Vagina (tissue), 2 donors: ENCODE results near the gene ITGAL.

Source experiments
- POLR2A ChIP-seq, 2 donors: fragments of 450-650 bp; IDR thresholded peaks; one replicate each; pipeline ENCODE4 v1.6.1; 2017; ENCODE audit warnings: antibody characterized with exemption in 2 of 2, mild to moderate bottlenecking in 2 of 2, moderate library complexity in 2 of 2
- POLR2AphosphoS5 ChIP-seq, 2 donors: sonication (generic); formaldehyde crosslinking; IDR thresholded peaks; one replicate each; pipeline ENCODE4 v1.9.0; 2017; ENCODE audit warnings: antibody characterized with exemption in 2 of 2, mild to moderate bottlenecking in 2 of 2, low read depth in 1 of 2; ENCODE audit not compliant: insufficient read depth in 1 of 2
- TF ChIP-seq, protein P1 (sequence below), 3 experiments: fragments of 450-650 bp in 2 of 3; fragments of 200-600 bp in 1 of 3; sonication (generic) in 1 of 3; IDR thresholded peaks; one replicate each; pipeline ENCODE4 v1.5.1; 2017 to 2019; ENCODE audit warnings: antibody characterized with exemption in 3 of 3, mild to moderate bottlenecking in 2 of 3, moderate library complexity in 2 of 3

DNA sequence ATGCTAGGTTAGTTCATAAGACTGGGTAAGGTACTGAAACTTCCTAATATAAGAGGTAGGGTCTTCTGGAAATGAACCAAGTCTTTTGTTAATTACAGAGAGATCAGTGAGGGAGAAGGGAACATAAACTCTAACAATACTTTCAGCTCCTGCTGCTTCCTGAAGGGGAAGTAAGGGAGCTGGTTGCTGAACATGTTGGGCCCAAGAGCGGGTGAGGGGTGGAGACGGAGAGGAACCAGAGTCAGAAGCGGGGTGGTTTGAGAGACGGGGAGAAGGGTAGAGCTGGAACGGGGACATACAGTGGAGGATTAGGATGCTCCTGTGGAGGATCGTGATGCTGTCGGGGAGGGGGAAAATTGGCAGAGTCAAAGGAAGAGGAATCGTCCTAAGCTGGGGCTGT, 73.6 kb downstream of the ITGAL start:
- TF ChIP-seq, protein P1, sequence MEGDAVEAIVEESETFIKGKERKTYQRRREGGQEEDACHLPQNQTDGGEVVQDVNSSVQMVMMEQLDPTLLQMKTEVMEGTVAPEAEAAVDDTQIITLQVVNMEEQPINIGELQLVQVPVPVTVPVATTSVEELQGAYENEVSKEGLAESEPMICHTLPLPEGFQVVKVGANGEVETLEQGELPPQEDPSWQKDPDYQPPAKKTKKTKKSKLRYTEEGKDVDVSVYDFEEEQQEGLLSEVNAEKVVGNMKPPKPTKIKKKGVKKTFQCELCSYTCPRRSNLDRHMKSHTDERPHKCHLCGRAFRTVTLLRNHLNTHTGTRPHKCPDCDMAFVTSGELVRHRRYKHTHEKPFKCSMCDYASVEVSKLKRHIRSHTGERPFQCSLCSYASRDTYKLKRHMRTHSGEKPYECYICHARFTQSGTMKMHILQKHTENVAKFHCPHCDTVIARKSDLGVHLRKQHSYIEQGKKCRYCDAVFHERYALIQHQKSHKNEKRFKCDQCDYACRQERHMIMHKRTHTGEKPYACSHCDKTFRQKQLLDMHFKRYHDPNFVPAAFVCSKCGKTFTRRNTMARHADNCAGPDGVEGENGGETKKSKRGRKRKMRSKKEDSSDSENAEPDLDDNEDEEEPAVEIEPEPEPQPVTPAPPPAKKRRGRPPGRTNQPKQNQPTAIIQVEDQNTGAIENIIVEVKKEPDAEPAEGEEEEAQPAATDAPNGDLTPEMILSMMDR (IDR thresholded peaks at IDR 0.05), result no peak
- no peak for TF ChIP-seq POLR2A (IDR thresholded peaks at IDR 0.05)
- TF ChIP-seq POLR2AphosphoS5 (IDR thresholded peaks at IDR 0.05; ENCODE audit: insufficient read depth in 1 of 2, low read depth in 1 of 2), result no peak
